ENCODE results near the gene SH2D4B. TPM values are rescaled to one million over a fixed set of nuclear protein-coding genes. Genes with fewer than 3 reads are reported as not detected.

Gene SH2D4B
- total RNA-seq, 1 donor from 2014 or later: not detected

GRCh38 chr10:80611481-80612185, 73.9 kb downstream of the SH2D4B start:
- Histone ChIP-seq H3K27me3 (ENCODE audit: low read depth) (no peaks in the 10 kb centered on the region), H3K4me3 (no peak overlapping the region), H3K4me1 (no peaks in the 10 kb centered on the region), H3K9me3 (replicated peaks) (no peaks in the 10 kb centered on the region), H3K27ac (replicated peaks) (no peak overlapping the region), H3K36me3 (no peaks in the 10 kb centered on the region)
- no peak for TF ChIP-seq CTCF (IDR thresholded peaks at IDR 0.05; ENCODE audit: borderline replicate concordance)
- no peak for DNase-seq
- intact Hi-C loops (cut with micrococcal nuclease): no loop called here

GRCh38 chr10:80612261-80612660, 74.6 kb downstream of the SH2D4B start:
- no peaks in the 10 kb centered on the region for H3K4me1 ChIP-seq
- no peak for TF ChIP-seq CTCF (IDR thresholded peaks at IDR 0.05; ENCODE audit: borderline replicate concordance)
- intact Hi-C loops (cut with micrococcal nuclease): no loop called here
- H3K36me3 ChIP-seq: no peaks in the 10 kb centered on the region
- H3K9me3 ChIP-seq (replicated peaks): no peaks in the 10 kb centered on the region
- no peak overlapping the region for H3K27ac ChIP-seq (replicated peaks)
- no peak overlapping the region for H3K4me3 ChIP-seq
- no peak for DNase-seq
- no peaks in the 10 kb centered on the region for H3K27me3 ChIP-seq (ENCODE audit: low read depth)

GRCh38 chr10:80613466-80614170, 75.9 kb downstream of the SH2D4B start:
- no peaks in the 10 kb centered on the region for H3K4me1 ChIP-seq
- H3K4me3 ChIP-seq: no peak overlapping the region
- no peak for TF ChIP-seq CTCF (IDR thresholded peaks at IDR 0.05; ENCODE audit: borderline replicate concordance)
- intact Hi-C loops (cut with micrococcal nuclease): no loop called here
- H3K27ac ChIP-seq (replicated peaks): no peak overlapping the region
- H3K27me3 ChIP-seq (ENCODE audit: low read depth): no peaks in the 10 kb centered on the region
- no peaks in the 10 kb centered on the region for H3K9me3 ChIP-seq (replicated peaks)
- DNase-seq: no peak
- H3K36me3 ChIP-seq: no peaks in the 10 kb centered on the region

GRCh38 chr10:80614576-80615416, 77.1 kb downstream of the SH2D4B start:
- Histone ChIP-seq H3K36me3 (no peaks in the 10 kb centered on the region), H3K4me1 (no peaks in the 10 kb centered on the region), H3K27me3 (ENCODE audit: low read depth) (no peaks in the 10 kb centered on the region), H3K4me3 (no peak overlapping the region), H3K9me3 (replicated peaks) (no peaks in the 10 kb centered on the region), H3K27ac (replicated peaks) (no peak overlapping the region)
- no peak for DNase-seq
- intact Hi-C loops (cut with micrococcal nuclease): no loop called here
- TF ChIP-seq CTCF (IDR thresholded peaks at IDR 0.05; ENCODE audit: borderline replicate concordance): no peak

GRCh38 chr10:80617807-80618206, 80.1 kb downstream of the SH2D4B start:
- no peak for TF ChIP-seq CTCF (IDR thresholded peaks at IDR 0.05; ENCODE audit: borderline replicate concordance)
- intact Hi-C loops (cut with micrococcal nuclease): no loop called here
- Histone ChIP-seq H3K9me3 (replicated peaks) (no peaks in the 10 kb centered on the region), H3K36me3 (no peaks in the 10 kb centered on the region), H3K4me3 (no peak overlapping the region), H3K27me3 (ENCODE audit: low read depth) (no peaks in the 10 kb centered on the region), H3K4me1 (no peaks in the 10 kb centered on the region), H3K27ac (replicated peaks) (no peak overlapping the region)
- DNase-seq: no peak
